NCI-H2196 (cell line): ENCODE data around the gene SERINC5.

Experiments
- DNase-seq: peaks from one replicate; lab custom pipeline; 2025; ENCODE audit not compliant: unreplicated experiment; lab: John Stamatoyannopoulos, UW

Gene SERINC5

DNA sequence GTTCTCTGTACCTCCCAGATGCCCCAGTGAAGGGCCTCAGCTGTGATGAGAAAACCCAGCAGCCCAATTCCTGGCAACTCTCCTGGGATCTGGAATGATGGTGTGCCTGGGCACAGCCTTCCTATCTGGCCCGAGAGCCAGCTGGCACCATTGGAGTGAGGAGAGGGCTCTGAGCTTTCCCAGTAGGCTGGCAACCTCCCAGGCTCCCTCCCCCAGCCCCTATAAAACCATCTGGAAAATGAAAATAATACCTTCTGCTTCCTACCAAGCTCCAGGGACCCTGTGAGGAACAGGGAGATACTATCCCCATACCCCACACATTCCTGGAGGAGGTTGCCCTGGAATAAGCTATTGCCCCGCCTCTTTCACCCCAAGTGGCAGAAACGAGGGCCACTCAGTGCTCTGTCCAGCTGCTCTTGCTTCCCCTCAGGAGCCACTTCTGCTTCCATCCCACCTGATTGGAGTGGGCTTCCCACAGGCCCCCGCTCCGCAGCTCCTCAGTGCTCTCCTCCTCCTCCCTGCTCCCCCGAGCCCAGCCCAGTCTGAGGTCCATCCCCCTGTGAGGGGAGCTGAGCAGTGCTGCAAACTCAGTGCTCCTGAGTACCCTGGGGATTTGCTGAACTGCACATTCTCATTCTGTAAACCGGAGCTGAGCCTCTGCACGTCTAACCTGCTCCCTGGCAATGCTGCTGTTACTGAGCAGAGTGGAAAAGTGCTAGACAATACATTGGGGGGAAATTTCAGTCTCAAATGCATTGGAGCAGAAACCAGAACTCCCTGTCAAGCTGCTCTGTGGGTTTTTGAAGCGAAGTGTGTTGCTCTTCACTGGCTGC is 146.0 kb downstream of the SERINC5 start:
- no peak for DNase-seq

- no peak for DNase-seq
These were observed 148.9 kb downstream of the SERINC5 start for GRCh38 chr5:80106916-80107315.

GRCh38 chr5:80105698-80106439 is 150.0 kb downstream of the SERINC5 start:
- no peak for DNase-seq

DNA sequence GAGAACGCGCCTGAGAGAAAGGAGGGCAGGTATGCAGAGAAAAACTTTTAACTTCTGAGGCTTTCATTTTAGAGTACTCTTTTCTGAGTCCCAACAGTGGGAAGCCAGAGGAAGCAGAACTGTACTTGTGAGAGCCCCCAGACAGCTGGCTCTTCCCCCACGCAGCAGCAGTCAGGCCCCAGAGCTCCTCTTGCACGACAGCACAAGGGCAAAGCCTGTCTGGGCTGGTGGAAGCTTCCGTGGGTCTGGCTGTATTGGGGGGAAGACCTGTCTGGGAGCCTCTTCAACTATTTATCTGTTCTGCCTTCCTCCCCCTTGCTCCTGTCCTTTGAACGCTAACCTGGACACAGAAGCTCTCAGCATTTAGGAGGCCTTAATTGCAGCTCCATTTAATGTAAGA is 152.5 kb downstream of the SERINC5 start:
- no peak for DNase-seq

DNA sequence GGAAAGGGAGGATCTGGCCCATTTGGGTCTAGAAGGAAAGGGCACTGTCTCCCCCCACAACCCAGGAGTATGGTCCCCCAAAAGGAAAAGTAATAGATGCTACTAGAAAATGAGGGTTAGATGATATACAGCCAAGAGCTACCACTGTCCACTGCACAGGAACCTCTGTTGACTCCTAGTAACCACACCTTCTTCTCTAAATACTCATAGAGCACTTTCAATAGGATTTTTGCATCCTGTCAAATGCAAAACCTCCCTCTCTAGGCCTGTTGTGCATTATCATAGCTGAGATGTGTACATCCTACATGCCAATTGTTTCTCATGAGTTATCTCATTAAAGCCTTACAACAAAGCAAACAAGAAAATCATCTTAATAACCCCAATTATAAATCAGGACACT is 153.9 kb downstream of the SERINC5 start:
- no peak for DNase-seq

GRCh38 chr5:80097451-80097850 is 158.4 kb downstream of the SERINC5 start:
- DNase-seq: no peak

DNA sequence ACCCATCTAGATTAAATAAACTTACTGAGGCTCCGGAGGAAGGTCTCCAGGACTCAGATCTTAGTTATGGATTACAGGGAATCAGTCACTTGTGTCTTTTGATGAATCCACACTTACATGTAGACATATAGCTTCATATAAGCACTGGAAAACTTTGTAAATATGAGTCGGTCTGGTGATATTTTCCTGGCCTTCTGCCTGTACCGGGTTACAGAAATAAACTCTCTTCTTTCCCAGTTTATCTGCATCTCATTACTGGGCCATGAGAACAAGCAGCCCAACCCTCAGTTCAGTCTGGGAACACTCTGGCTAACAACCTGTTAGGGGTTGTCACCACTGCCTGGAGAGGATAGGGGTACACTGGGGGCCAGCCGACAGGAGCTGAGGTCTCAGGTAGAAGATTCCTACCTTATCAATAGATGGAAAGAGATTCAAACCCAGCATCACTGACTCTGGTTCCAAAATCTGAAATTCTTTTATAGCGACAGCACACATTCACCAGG is 161.6 kb downstream of the SERINC5 start:
- no peak for DNase-seq

DNA sequence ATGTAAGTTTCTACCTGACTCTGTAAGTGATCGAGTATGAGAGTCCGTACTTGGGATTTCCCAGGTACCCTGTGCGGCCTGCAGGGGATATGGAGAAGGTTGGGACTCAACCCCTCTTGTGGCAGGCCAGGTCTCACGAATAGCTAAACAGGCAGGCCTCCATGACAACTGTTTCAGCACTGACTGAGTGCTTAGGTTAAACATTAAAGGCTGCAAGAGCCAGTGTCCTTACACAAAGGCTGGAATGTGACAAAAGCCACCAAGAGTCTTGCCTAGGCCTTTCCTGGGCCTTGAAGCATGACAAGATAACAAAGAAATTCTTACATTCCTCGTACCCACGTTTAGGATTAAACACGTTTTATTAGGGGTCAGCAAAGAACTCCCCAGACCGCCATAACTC is 162.1 kb downstream of the SERINC5 start:
- DNase-seq: no peak

DNA sequence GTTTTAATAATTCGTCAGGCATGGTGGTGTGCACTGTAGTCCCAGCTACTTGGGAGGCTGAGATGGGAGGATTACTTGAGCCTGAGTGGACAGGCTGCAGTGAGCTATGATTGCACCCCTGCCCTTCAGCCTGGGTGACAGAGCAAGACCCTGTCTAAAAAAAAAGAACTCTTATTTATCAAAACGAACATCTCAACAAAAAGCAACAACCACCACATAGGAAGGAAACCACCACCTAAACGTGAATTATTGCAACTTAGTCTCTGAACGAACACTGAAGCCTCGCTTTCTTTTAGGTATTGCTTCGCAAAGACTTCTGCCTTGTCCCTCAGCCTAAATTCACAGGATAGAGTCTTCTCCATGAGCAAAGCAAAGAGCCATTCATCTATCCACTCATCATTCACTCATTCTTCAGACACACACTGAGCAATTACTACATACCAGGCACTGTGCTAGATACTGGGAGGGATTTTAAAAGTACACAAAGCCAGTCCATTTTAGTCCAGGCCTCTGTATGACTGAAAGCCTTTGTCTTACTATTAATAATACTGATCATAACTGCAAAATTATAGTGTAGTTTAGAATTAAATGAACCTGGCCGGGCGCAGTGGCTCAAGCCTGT is 163.3 kb downstream of the SERINC5 start:
- DNase-seq: no peak

DNA sequence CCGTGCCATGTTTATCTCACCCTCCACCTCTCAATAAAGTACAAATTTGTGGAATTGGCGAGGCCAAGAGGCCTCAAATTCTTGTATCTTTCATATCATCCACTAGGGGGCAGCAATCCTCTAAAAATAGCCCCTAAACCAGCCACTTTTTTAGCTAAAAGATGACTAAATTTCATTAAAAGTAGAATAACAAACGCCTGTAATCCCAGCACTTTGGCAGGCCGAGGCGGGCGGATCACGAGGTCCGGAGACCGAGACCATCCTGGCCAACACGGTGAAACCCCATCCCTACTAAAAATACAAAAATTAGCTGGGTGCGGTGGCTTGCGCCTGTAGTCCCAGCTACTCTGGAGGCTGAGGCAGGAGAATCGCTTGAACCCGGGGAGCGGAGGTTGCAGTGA is 164.1 kb downstream of the SERINC5 start:
- peak; percentile 14 for DNase-seq

DNA sequence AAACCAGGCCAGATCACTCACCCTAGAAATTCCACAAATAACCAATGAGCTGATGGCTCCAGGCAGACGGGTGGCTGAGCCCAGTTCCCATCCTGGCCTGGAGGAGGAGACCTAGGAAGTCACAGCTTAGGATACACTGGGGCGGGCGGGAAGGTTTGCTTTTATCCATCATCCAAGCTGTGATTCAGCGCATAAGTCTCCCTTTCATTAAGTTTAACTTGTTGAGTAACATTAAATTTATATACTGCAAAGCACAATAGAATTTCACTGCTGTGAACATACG is 165.0 kb downstream of the SERINC5 start:
- DNase-seq: no peak

GRCh38 chr5:80083101-80083890 is 172.6 kb downstream of the SERINC5 start:
- DNase-seq: peak; percentile 20

GRCh38 chr5:80082731-80083100 is 173.1 kb downstream of the SERINC5 start:
- DNase-seq: peak; percentile 63

GRCh38 chr5:80082281-80082680 is 173.6 kb downstream of the SERINC5 start:
- no peak for DNase-seq

- DNase-seq: no peak
These were observed 176.9 kb downstream of the SERINC5 start for GRCh38 chr5:80078921-80079320.

- no peak for DNase-seq
These were observed 178.7 kb downstream of the SERINC5 start for GRCh38 chr5:80077051-80077714.

GRCh38 chr5:80076131-80077050 is 179.5 kb downstream of the SERINC5 start:
- DNase-seq: no peak

DNA sequence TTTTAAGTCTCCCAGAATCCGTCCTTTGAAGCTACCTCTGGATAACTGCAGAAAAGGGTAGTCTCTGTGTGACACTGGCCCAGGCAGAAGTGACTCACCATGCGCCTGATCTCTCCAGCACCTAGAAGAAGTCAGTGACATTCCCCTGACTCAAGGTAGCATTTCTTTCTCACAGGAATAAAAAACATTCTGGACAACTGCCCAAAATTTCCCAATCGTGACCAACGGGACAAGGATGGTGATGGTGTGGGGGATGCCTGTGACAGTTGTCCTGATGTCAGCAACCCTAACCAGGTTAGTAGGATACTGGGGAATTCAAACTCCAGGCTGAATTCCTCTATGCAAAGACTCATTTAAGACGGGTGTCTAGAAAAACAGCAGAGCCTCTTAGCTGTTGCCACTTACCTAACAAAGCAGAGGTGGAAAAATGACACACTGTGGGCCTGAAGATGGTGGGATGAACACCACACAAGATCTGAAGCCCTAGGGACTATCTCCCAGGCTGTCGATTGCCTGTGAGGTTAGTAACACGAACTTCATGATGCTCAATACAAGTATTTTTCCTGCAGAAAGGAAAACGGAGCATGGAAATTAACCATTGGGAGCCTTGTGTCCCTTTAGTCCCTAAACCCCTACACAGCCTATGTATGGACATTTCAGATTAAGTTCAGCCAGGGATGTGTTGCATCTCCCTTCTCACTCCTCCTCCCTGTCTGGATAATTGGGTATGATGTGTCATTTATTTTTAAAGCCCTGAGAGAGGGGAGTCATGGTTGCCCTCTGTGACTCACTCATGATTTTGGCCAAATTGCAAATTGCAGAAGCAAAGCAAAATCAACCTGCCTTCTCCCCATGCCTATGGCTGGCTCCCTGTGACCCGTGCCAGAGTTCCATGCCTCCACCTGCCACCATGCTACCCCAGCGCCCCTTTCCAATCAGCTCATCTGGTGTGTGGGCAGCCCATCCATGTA is 183.5 kb downstream of the SERINC5 start:
- no peak for DNase-seq
